H4 (cell line): ENCODE results near the gene CIC. TPM values are rescaled to one million over a fixed set of nuclear protein-coding genes. Genes with fewer than 3 reads are reported as not detected.
"Not testable (repeated sequence)": the region's sequence is repeated elsewhere in the genome, so short reads cannot be mapped to it uniquely, and the experiment has no call there.

ENCODE experiments used
- DNase-seq: peaks from one replicate; pipeline ENCODE4 v3.0.0-alpha.2; 2015; ENCODE audit warnings: low spot score
- total RNA-seq: library from RNA; depleted of rRNA; stranded (reverse); fragments of >200 nt; shearing (Covaris generic); gene quantifications from 2 replicates; pipeline ENCODE4 v1.2.3, GENCODE V29; 2014; rRNA removed

CIC gene
- total RNA-seq, 1 experiment from 2014 or later, result 10.8 TPM

DNA sequence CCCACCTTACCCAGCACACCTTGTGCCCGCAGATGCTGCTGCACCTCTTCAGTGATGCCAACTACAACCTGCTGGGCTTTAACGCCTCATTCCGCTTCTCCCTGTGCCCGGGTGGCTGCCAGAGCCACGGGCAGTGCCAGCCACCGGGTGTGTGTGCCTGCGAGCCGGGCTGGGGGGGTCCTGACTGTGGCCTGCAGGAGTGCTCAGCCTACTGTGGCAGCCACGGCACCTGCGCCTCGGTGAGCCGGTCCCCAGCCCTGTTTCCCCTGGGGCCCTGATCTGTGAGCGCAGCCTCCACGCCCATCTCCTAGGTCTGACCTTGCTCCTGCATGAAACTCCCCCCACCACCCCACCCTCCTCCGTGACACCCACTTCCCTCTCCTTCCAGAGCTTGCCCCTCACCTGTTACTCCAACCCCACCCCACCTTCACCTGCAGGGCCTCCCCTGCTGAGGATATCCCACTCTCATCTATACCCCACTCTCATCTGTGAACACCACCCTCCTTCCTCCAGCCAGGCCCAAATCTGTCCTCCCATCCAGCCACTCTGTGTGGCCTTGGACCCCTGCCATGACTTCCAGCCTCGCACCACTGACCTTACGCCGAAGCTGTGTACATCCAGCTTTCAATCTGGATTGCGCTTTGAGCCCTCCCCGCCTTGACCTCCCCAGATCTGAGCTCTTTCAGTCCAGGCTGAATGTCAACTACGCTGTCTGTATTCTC lies 65.1 kb downstream of the CIC start:
- DNase-seq, result no peak

DNA sequence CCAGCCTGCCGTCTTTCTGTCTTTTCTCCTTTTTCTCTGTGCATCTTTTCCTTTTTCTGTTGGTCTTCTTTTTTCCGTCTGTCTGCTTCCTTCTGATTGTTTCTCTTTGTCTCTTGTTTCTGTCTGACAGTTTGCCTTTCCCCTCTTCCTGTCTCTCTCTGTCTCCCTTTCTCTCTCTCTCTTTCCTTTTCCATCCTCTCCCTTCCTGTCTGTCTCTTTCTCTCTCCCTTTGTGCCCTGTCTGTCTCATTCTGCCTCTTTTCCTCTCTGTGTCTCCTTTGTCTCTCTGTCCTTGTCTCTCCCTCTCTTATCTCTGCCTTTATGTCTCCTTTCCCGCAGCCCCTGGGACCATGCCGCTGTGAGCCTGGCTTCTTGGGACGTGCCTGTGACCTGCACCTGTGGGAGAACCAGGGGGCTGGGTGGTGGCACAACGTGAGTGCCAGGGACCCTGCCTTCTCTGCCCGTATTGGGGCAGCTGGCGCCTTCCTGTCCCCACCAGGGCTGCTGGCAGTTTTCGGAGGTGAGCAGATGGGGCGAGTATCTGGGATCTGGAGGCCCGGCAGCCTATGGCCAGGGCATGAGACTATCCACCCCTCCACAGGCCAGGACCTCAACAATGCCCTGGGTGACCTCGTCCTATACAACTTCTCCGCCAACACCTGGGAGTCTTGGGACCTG lies 65.8 kb downstream of the CIC start:
- DNase-seq, result no peak

DNA sequence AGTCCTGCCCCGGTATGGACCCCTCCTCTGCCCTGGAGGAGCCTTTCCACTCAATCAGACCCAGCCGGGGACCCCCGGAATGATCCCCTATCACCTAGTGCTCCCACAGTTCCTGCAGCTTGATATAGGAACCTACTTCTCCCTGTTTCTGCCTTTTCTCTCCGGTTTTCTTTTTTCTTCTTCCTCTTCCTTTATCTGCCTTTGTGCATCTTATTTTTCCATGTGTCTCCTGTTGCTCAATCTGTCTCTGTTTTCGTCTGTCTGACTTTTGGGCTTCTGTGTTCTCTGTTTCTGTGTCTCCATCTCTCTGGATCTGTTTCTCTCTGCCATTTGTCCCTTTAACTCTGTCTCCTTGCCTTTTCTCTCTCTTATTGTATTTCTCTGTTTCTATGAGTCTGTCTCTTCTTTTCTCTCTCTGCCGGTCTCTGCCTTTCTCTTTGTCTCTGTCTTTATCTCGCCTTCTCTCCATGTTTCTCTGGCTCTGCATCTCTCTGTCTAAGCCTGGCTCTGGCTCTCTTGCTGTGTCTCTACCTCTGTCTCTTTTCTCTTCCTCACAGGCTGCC lies 66.4 kb downstream of the CIC start:
- no peak for DNase-seq

DNA sequence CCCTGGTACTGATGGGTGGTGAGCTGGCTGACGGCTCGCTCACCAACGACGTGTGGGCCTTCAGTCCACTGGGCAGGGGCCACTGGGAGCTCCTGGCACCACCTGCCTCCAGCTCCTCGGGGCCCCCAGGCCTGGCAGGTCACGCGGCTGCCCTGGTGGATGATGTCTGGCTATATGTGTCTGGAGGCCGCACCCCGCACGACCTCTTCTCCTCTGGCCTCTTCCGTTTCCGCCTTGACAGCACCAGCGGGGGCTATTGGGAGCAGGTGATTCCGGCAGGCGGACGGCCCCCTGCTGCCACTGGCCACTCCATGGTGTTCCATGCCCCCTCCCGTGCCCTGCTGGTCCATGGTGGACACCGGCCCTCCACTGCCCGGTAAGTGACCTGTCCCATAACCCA lies 66.9 kb downstream of the CIC start:
- no peak for DNase-seq

DNA sequence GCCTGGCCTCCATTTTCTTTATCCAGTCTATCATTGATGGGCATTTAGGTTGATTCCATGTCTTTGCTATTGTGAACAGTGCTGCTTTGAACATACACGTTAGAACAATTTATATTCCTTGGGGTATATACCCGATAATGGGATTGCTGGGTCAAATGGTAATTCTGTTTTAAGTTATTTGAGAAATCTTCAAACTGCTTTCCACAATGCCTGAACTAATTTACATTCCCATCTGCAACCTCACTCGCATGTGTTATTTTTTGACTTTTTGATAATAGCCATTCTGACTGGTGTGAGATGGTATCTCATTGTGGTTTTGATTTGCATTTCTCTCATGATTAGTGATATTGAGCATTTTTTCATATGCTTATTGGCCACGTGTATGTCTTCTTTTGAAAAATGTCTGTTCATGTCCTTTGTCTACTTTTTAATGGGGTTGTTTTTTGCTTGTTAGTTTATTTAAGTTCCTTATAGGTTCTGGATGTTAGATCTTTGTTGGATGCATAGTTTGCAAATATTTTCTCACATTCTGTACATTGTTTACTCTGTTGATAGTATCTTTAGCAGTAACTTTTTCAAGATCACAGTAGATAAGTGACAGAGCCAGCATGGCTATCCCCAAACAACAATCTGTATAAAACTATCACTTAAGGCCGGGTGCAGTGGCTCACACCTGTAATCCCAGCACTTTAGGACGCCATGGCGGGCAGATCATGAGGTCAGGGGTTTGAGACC lies 70.2 kb downstream of the CIC start:
- not testable (repeated sequence) for DNase-seq

DNA sequence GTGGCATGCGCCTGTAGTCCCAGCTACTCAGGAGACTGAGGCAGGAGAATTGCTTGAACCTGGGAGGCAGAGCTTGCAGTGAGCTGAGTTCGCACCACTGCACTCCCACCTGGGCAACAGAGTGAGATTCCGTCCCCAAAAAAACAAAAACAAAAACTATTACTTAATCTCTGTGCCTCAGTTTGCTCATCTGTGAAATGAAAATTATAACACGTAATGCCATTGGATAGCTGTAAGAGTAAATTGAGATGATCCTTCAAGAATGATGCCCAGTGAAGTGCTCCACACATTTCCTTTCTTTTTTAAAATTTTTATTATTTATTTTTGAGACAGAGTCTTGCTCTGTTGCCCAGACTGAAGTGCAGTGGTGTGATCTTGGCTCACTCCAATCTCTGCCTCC lies 70.9 kb downstream of the CIC start:
- not testable (repeated sequence) for DNase-seq

DNA sequence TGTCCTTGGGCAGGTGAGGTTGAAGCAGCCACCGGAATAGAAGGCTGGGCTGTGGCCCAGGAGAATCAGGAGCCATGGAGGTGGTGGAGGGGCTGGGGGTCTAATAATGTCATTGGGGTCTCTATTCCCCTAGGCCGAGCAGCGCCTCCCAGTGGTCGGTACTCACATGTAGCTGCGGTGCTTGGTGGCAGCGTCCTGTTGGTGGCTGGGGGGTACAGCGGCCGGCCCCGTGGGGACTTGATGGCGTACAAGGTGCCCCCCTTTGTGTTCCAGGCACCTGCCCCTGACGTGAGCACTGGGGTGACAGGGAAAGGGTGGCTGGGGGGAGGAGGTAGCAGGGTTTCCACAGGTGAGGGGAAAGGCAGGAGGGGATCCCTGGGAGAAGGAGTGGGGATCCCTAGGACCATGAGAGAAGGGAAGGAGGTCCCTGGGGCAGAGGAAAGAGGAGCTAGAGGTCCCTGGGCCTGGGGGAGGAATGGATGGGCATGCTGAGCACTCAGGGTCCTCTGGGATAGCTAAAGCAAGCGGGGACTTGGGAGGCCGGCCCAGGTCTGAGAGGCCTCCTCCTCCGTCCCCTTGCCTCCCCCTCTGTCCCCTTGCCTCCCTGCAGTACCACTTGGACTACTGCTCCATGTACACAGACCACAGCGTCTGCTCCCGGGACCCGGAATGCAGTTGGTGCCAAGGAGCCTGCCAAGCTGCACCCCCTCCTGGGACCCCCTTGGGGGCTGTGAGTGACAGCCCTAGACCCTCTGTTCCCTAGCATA lies 74.5 kb downstream of the CIC start:
- DNase-seq, result no peak

DNA sequence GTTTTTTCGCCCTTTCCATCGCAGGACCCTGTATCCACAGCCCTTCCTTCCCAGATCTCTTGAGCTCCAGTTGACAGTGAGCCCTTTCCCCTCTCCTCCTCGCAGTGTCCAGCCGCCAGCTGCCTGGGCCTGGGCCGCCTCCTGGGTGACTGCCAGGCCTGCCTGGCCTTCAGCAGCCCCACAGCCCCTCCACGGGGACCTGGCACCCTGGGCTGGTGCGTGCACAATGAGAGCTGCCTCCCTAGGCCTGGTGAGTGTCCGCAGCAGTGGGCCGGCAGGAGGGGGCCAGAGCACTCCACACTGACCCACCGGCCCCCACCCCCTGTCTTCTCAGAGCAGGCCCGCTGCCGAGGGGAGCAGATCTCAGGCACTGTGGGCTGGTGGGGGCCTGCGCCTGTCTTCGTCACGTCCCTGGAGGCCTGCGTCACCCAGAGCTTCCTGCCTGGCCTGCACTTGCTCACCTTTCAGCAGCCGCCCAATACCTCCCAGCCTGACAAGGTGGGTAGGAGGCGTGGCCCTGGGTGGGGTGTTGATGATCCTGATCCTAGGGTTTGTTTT lies 75.4 kb downstream of the CIC start:
- DNase-seq, result no peak

Other genes with a start within 250 kb of the CIC start
- gene GRIK5, start 199.0 kb upstream of the CIC start, total RNA-seq, result 0.12 TPM in 1 of 2 replicates, not detected in the other
- gene ZNF574, start 193.1 kb upstream of the CIC start, total RNA-seq, result 11.8 and 15.8 TPM in 2 replicates
- gene POU2F2, start 136.8 kb upstream of the CIC start, total RNA-seq, result 0.02 TPM in 1 of 2 replicates, not detected in the other
- gene DEDD2, start 51.6 kb upstream of the CIC start, total RNA-seq, result 10.4 and 14.8 TPM in 2 replicates
- gene ZNF526, start 48.9 kb upstream of the CIC start, total RNA-seq, result 4.1 and 5.5 TPM in 2 replicates
- 29.8 and 30.6 TPM in 2 replicates for gene GSK3A, start 26.6 kb upstream of the CIC start, total RNA-seq
- gene ERF, start 14.1 kb upstream of the CIC start, total RNA-seq, result 27.1 and 31.1 TPM in 2 replicates
- gene PRR19, start 32.9 kb downstream of the CIC start, total RNA-seq, result 0.16 and 1.4 TPM in 2 replicates
- 78.5 and 112 TPM in 2 replicates for gene PAFAH1B3, start 33.4 kb downstream of the CIC start, total RNA-seq
- gene TMEM145, start 44.1 kb downstream of the CIC start, total RNA-seq, result 0.08 TPM in 1 of 2 replicates, not detected in the other
- 4.9 and 8.1 TPM in 2 replicates for gene MEGF8, start 56.4 kb downstream of the CIC start, total RNA-seq
- 1.0 TPM in 1 of 2 replicates, not detected in the other for gene CNFN, start 121.0 kb downstream of the CIC start, total RNA-seq
- 0.68 and 1.2 TPM in 2 replicates for gene LIPE, start 158.1 kb downstream of the CIC start, total RNA-seq
- not detected in 2 replicates for gene CXCL17, start 173.7 kb downstream of the CIC start, total RNA-seq